Cardiac fibroblast (primary cell): ENCODE data around the gene KLB.
"Not testable (repeated sequence)": the region's sequence is repeated elsewhere in the genome, so short reads cannot be mapped to it uniquely, and the experiment has no call there.

ENCODE experiments used
- DNase-seq, 2 donors: peaks; one replicate each; pipeline versions ENCODE4 v3.0.0 to v3.0.0-alpha.2; 2010; ENCODE audit warnings: low read depth in 2 of 2
- H3K4me3 ChIP-seq, 2 donors: replicated peaks in 1 of 2; 1 replicate in 1 of 2; 2 replicates in 1 of 2; pipeline ENCODE4 v1.5.1; 2011; ENCODE audit warnings: low read depth in 2 of 2, low read length in 2 of 2, mild to moderate bottlenecking in 2 of 2, moderate library complexity in 1 of 2
- TF ChIP-seq, protein P1 (sequence below): IDR thresholded peaks from one replicate; pipeline ENCODE4 v1.5.1; 2011; ENCODE audit warnings: low read depth, mild to moderate bottlenecking, low read length, inconsistent platforms

The KLB gene

DNA sequence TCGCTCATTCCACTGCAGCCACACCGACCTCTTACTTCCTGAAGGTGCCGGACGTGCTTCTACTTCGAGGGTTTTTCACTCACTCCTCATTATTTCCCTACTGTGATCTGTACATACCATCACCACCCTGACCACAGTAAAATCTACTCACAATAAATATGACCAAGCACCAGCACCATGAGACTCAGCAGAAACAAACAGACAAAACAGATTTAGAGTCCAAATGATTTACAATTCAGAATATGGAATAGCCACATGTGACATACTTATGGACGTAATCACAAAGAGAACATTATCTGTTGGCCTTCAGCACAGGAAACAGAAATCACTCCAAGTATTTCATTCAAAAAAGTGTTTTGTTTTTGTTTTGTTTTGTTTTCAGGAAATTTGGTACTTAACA is 16.1 kb upstream of the KLB start:
- DNase-seq, result peak; percentile 2 to 18
- H3K4me3 ChIP-seq, result no peak overlapping the region
- TF ChIP-seq, protein P1, sequence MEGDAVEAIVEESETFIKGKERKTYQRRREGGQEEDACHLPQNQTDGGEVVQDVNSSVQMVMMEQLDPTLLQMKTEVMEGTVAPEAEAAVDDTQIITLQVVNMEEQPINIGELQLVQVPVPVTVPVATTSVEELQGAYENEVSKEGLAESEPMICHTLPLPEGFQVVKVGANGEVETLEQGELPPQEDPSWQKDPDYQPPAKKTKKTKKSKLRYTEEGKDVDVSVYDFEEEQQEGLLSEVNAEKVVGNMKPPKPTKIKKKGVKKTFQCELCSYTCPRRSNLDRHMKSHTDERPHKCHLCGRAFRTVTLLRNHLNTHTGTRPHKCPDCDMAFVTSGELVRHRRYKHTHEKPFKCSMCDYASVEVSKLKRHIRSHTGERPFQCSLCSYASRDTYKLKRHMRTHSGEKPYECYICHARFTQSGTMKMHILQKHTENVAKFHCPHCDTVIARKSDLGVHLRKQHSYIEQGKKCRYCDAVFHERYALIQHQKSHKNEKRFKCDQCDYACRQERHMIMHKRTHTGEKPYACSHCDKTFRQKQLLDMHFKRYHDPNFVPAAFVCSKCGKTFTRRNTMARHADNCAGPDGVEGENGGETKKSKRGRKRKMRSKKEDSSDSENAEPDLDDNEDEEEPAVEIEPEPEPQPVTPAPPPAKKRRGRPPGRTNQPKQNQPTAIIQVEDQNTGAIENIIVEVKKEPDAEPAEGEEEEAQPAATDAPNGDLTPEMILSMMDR, result no peak

DNA sequence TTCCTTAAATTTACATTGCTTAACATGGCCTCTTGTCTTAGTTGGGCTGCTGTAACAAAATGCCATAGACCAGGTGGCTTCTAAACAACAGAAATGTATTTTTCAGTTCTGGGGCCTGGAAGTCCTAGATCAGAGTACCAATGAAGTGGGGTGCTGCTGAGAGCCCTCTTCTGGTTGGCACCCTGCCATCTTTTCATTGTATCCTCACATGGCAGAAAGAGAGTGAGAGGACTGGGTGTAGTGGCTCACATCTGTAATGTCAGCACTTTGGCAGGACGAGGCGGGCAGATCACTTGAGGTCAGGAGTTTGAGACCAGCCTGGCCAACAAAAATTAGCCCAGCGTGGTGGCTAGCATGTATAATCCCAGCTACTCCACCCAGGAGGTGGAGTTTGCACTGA is 12.0 kb upstream of the KLB start:
- TF ChIP-seq, protein P1, result no peak
- no peak for DNase-seq
- no peak overlapping the region for H3K4me3 ChIP-seq

GRCh38 chr4:39401640-39402039 is 5.1 kb upstream of the KLB start:
- DNase-seq, result peak in 1 of 2 donors; percentile 31
- H3K4me3 ChIP-seq, result not testable (repeated sequence)

DNA sequence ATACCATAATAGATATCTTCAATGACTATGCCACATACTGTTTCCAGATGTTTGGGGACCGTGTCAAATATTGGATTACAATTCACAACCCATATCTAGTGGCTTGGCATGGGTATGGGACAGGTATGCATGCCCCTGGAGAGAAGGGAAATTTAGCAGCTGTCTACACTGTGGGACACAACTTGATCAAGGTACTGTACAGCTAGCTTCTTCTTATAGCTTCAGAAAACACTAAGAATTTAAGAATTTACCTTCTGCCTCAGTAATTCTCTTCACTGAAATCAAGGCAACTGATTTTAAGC is 805 bp downstream of the KLB start:
- TF ChIP-seq, protein P1, result no peak
- H3K4me3 ChIP-seq, result no peak overlapping the region
- no peak for DNase-seq

- no peak overlapping the region for H3K4me3 ChIP-seq
- peak; percentile 33 to 36 for DNase-seq
- TF ChIP-seq, protein P1, result peak; percentile 11
Measured at GRCh38 chr4:39410415-39410814, 3.7 kb downstream of the KLB start.

DNA sequence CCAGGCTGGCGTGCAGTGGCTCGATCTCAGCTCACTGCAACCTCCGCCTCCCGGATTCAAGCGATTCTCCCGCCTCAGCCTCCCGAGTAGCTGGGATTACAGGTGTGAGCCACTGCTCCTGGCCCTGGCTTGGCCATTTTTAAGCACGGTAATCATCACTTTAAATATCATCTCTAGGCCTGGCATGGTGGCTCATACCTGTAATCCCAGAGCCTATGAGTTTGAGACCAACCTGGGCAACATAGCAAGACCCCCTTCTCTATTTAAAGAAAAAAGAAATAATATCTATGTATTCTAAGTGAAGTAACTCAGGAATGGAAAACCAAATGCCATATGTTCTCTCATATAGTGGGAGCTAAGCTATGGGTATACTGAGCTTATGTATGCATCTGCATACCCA is 4.8 kb downstream of the KLB start:
- DNase-seq, H3K4me3 ChIP-seq: not testable (repeated sequence)

DNA sequence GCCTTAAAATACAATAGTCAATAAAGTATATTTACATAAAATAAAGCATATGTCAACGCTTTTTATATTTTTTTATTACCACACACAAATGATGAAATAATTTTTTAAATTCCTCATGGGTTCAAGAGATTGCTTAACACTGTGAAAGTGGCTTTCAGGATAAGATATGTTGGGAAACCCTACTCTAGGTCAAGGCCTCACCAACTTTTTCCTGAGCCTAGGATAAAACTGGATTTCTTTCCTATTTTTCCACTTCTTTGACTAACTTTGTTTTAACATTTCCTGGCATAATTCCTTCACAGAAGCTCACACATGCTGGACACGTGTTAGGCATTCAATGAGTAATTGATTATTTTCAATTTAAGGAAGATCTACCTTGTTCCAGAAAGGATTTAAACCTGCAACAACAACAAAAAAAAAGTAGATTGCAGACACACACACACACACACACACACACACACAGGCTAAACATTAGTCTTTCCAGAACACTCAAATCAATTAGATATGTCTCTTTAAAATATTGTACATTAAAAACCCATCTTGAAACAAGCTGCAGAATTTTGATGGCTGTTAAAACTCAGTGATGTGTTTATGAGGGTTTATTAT is 9.1 kb downstream of the KLB start:
- TF ChIP-seq, protein P1, result no peak
- DNase-seq, result peak; percentile 8 to 57

GRCh38 chr4:39422247-39422646 is 15.5 kb downstream of the KLB start:
- H3K4me3 ChIP-seq, result no peak overlapping the region
- no peak for DNase-seq
- TF ChIP-seq, protein P1, result no peak

More for the DNA sequence above, 9.1 kb downstream of the KLB start:
- no peak overlapping the region for H3K4me3 ChIP-seq

DNA sequence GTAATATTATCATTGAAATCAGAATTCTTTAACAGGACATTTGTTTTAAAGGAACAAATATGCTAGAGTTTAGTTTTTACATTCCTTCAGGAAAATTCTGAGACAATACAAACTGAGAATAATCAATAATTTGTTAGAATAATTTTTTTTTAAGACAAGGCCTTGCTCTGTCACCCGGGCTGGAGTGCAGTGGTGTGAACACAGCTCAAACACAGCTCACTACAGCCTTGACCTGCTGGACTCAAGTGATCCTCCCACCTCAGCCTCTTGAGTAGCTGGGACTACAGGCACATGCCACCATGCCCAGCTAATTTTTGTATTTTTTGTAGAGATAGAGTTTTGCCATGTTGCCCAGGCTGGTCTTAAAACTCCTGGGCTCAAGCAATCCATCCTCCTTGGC is 18.6 kb downstream of the KLB start:
- DNase-seq, H3K4me3 ChIP-seq: not testable (repeated sequence)
